Measurements from ENCODE around the gene DNAJB13.

The DNAJB13 gene

DNA sequence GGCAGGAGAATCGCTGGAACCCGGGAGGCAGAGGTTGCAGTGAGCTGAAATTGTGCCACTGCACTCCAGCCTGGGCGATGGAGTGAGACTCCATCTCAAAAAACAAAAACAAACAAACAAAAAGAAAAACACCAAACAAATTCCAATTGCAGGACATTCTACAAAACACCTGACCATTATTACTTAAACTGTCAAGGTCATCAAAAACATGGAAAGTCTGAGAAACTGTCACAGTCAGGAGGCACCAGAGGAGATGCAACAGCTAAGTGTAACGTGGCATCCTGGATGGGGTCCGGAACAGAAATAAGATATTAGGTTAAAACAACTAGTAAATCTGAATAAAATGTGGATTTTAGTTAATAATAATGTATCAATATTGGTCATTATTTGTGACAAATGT lies 914 bp upstream of the DNAJB13 start:
- DNase-seq: no peak

DNA sequence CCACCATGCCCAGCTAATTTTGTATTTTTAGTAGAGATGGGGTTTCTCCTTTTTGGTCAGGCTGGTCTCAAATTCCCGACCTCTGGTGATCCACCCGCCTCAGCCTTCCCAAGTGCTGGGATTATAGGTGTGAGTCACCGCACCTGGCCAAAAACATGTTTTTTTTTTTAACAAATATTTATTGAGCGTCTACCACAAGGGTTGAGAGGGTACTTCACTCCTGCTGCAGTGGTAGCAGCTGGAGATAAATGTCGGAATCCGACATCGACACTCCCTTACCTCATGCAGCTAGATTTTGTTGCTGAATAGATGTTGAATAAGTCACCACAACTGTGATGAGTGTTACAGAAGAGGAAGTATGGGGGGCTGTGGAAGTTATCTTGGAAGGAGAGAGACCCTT lies 971 bp downstream of the DNAJB13 start:
- DNase-seq: no peak

- DNase-seq: no peak
Measured at GRCh38 chr11:73956876-73957653, 6.2 kb downstream of the DNAJB13 start.

DNA sequence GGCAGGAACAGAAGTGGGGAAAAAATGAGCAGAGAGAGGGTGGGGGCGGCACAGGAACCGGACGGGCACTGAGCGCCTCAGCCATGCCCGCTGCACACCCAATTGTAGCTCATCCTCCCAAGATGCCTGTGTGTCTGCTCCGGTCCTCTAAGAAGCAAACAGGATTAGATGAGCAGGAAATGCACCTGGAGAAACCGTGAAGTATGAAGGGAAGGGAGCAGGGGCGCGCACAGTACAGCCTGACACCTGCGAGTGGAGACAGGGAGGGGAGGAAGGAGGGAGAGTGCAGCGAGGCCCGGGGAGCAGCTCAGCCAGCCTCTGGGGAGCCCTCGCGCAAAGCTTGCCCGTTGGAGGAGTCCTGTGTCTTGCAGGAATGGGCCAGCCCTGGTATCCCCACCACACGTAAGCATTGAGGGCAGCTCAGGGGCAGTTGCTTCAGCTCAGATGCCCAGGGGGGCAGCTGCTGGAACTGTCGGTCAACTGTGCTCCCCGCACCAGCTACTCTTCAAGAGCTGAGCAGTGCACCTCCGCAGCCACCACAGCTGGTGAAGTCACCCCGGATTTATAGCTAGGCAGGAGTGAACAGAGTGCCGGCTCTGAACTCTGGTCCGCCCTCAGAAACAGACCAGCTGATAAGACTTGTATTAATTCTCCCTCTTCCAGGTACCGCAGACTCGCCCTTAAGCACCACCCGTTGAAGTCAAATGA lies 7.0 kb downstream of the DNAJB13 start:
- DNase-seq: no peak

DNA sequence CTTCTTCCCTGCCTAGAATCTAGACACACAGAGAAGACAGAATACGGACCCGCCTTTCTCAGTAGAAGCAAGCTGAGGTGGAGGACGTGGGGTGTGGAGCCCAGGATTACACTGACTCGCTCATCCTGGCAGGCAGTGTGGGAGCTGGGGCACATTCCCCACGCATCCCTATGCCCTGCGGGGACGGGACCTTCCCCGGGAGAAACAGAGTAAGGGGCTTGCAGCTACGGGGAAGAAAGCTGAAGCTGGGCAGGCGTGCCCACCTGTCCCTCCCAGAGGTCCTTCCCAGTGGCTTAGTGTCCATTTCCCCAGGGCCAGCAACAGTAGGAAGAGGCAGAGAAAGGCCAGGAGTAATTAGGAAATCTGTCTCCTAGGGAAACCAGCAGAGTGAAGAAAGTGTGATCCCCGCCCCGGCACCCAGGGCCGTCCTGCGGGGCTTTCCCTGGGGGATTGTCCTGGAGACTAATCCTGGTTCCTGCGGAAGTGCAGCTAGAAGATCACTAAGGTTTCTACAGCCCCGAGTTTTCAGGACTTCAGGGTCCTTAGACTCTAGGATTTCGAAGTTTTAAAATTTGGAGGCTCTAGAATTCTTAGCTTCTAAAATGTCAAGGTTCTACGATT lies 7.8 kb downstream of the DNAJB13 start:
- DNase-seq: no peak

- DNase-seq: peak in 4 of 56 donors; percentile 7 to 17 (median 15)
Measured at GRCh38 chr11:73961321-73961720, 10.5 kb downstream of the DNAJB13 start.

DNA sequence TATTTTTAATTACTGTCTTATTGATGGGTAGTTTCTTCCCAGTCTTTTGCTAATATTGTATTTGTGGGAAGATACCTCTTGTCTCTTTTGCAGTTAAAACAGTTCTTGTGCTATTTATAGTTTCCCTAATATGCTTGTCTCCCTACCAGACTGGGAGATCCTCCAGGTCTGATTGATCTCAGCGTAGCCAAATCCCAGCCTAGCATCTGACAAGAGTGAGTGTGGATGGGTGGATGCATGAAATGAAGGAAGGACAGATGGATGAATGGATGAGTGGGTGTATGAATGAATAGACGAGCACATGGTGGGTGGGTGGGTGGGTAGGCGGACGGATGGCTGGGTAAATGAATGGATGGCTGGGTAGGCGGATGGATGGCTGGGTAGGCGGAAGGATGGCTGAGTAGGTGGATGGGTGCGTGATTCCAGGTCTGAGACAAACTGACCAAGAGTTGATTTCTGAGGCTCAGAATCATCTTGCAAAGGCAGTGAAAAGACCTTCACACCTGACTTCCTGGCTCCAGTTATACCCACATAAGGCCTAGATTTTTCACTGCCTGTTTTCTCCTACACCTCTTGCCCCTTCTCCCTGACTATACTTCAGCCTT lies 11.4 kb downstream of the DNAJB13 start:
- peak in 14 of 56 donors; percentile 10 to 48 (median 23) for DNase-seq

GRCh38 chr11:73963861-73964260 lies 13.0 kb downstream of the DNAJB13 start:
- DNase-seq: no peak

DNA sequence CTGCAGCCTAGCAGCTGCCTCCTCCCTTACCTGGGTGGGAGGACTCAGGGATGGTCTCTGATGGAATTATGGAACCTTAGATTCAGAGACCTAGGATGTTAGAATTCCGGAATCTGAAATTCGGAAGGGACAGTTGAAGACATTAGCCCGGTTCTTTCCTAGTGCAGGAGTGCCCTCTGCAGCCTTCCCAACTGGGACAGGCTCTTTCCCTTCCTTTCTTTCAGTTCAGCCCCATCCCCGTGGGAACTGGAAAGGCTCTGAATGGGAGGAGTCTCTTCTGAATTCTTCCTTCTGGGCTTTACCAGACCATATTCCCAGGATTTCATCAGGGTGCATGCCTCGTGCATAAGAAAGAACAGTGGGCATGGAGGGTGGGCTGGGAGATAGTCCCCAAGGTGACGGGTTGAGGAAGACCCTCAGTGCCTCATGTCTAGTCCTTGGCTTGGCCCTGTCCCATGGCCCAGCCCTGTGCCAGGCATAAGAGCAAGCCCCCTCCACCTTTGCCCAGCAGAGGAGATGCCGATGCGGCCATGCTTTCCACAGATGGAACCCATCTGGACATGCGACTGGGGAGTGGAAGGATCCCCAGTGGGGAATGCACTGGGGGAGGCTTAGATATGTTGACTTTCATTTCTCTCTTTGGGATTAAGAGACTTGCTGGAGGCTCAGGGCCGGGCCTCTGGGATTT lies 14.4 kb downstream of the DNAJB13 start:
- no peak for DNase-seq

DNA sequence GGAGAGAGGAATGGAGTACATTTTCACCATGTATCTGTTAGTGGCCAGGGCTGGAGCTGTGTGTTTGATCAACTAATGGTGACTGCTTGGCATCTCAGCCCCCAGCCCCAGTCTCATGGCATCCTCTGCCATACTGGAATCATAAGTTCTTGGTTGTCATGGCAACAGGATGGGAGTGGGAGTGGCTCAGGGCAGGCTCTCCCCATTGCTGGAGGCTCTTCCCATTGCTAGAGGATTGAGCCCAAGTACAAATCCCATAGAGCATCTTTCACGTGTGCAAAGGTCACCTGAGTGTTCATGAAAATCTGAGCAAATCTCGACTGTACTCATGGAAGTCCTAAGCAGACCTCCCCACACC lies 14.9 kb downstream of the DNAJB13 start:
- DNase-seq: no peak

GRCh38 chr11:73968356-73968966 lies 17.6 kb downstream of the DNAJB13 start:
- DNase-seq: no peak

DNA sequence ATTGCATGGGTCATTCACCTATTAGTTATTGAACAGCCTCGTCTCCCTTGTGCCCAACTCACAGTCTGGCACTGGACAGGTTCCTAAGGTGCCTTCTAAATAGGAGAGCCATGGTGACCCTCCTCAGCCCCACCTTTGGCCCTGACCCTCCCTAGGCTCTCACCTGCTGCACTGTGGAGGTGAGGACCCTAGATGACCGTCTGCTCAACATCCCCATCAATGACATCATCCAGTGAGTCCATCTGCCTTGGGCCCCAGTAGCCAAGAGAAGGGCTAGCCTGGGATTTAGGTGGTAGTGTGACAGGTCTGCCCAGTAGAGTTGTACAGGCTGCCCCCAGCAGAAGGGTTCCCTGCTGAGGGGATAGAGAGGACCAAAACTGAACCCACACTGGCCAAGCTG lies 18.3 kb downstream of the DNAJB13 start:
- no peak for DNase-seq

DNA sequence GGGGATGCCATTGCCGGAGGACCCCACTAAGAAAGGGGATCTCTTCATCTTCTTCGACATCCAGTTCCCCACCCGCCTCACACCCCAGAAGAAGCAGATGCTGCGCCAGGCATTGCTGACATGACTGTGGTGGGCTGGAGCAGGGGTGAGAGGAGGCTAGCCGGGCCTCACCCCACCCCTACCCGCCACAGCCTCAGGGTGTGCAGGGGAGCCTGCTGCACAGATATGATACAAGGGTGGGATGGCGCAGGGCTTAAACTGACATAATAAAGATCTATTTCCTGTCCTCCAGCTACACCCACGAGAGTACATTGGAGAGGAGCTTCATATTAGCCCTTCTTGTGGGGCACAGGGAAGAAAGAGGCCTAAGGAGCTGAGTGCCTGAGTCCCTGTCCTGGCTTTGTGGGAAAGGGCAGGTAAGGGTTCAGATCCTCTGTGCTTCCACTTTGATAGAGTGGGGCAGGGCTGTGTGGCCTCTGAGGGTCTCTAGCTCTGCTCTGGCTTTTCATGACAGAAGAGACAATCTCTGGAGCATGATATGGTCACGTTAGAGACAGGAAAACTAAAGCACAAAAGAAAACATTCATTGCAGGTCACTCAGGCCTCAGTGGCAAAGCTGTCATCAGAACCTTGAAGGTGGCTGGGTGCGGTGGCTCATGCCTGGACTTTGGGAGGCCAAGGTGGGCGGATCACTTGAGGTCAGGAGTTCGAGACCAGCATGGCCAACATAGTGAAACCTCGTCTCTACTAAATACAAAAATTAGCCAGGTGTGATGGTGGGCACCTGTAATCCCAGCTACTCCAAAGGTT lies 19.4 kb downstream of the DNAJB13 start:
- no peak for DNase-seq

DNA sequence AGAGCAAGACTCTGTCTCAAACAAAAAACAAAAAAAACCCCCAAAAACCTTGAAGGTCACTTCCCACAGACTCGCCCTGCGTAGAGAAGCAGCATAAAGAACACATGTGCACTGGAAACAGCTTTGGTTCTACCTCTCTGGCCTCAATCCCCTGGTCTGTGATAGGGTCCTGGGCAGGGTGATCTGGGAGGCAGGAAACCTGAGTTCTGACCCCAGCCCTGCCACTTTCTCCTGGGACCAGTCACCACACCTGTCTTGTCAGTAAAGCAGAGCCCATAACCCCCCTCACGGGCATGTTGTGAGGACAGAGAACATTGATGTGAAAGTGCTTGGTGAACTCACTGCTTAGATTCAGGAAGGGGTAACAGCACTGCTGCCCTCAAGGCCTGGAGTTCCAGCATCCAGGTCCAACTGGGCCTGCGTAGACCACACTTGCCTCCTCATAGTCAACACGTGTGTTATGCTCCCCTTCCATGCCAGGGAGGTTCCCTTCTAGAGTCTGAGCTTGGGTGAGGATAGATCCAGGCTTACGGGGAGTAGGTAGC lies 20.4 kb downstream of the DNAJB13 start:
- DNase-seq: no peak

- no peak for DNase-seq
Measured at GRCh38 chr11:73972187-73972586, 21.4 kb downstream of the DNAJB13 start.

DNA sequence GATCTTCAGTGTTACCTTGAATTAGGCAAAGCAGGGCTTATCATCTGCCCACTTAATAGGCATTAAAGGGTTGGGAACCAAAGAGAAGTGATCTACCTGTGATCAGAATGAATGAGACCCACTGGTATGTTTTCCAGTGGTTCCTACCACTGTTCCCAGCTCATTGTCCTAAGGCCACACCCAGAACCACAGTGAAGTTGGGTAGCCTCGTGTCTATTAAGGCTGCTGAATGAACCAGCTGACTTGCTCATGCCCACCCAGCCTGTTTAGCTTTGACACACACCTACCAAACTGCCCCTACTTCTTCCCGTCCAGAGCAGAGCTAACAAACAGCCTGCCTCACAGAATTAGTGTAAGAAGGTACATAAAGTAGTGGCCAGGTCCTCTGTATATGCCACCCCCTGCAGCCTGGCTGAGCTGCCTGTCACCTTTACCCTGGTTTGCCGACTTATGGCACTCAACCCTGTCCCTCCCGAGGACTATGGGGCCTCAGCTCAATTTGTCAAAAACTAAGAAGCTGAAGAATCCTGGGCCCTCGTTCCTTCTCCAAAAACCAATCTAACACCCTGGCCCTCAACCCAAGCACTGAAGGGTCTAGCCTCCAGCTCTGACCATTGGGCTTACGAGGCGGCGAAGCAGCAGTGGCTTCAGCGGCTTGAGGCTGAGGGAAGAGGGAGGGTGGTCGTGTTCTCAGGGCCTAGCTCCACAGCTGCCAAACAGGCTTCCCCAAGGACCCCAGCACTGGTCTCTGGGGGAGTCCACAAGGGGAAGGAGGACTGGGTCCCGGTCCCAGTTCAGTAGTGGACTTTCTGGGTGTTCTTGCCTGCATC lies 22.0 kb downstream of the DNAJB13 start:
- DNase-seq: no peak

GRCh38 chr11:73974604-73975478 lies 24.0 kb downstream of the DNAJB13 start:
- DNase-seq: no peak

GRCh38 chr11:73975479-73975757 lies 24.6 kb downstream of the DNAJB13 start:
- DNase-seq: no peak

Measured in nucleus accumbens (tissue), 56 donors.